ENCODE results near the gene EPHB6.
A peak's percentile ranks its signal among the peaks of the same experiment; 100 is the strongest.

EPHB6 gene

GRCh38 chr7:142878315-142878714, 23.4 kb downstream of the EPHB6 start:
- no peak for DNase-seq

- DNase-seq = no peak
These were observed 24.2 kb downstream of the EPHB6 start for GRCh38 chr7:142879060-142879459.

- peak; percentile 32 for DNase-seq
These were observed 26.1 kb downstream of the EPHB6 start for GRCh38 chr7:142880876-142881505.

- no peak for DNase-seq
These were observed 26.9 kb downstream of the EPHB6 start for GRCh38 chr7:142881586-142882337.

- DNase-seq = no peak
These were observed 27.4 kb downstream of the EPHB6 start for GRCh38 chr7:142882338-142882678.

- no peak for DNase-seq
These were observed 28.3 kb downstream of the EPHB6 start for GRCh38 chr7:142883145-142883544.

- DNase-seq = no peak
These were observed 28.9 kb downstream of the EPHB6 start for GRCh38 chr7:142883571-142884285.

GRCh38 chr7:142884286-142884640, 29.4 kb downstream of the EPHB6 start:
- no peak for DNase-seq

GRCh38 chr7:142885311-142886230, 30.7 kb downstream of the EPHB6 start, which contains the start of gene TRPV6:
TSS of gene TRPV6 (minus strand) at chr7:142885745.
- no peak for DNase-seq

- DNase-seq = no peak
These were observed 32.0 kb downstream of the EPHB6 start for GRCh38 chr7:142886866-142887265.

GRCh38 chr7:142887282-142888015, 32.6 kb downstream of the EPHB6 start:
- DNase-seq = no peak

GRCh38 chr7:142889816-142890215, 34.9 kb downstream of the EPHB6 start:
- no peak for DNase-seq

GRCh38 chr7:142890874-142891485, 36.1 kb downstream of the EPHB6 start:
- no peak for DNase-seq

GRCh38 chr7:142891490-142892082, 36.7 kb downstream of the EPHB6 start:
- DNase-seq = no peak

GRCh38 chr7:142892951-142893350, 38.1 kb downstream of the EPHB6 start:
- no peak for DNase-seq

- no peak for DNase-seq
These were observed 39.5 kb downstream of the EPHB6 start for GRCh38 chr7:142894112-142894984.

- DNase-seq = no peak
These were observed 40.2 kb downstream of the EPHB6 start for GRCh38 chr7:142894985-142895593.

- DNase-seq = no peak
These were observed 41.3 kb downstream of the EPHB6 start for GRCh38 chr7:142896151-142896550.

- no peak for DNase-seq
These were observed 42.0 kb downstream of the EPHB6 start for GRCh38 chr7:142896741-142897379.
